Left renal cortex interstitium (tissue), 4 donors: Measurements from ENCODE around the gene DOCK11. TPM values are rescaled to one million over a fixed set of nuclear protein-coding genes. Genes with fewer than 3 reads are reported as not detected.

Source experiments
- DNase-seq, 4 donors: peaks; one replicate each; pipeline ENCODE4 v3.0.0-alpha.2; 2013; ENCODE audit warnings: low read depth in 4 of 4, low spot score in 2 of 4, missing footprints in 1 of 4
- polyA plus RNA-seq, 4 donors: library from polyadenylated mRNA; unstranded; fragments of 120-200 nt; gene quantifications; one replicate each; pipeline ENCODE4 v1.2.1, GENCODE V29; 2013; ENCODE audit not compliant: insufficient read length in 4 of 4

DOCK11 gene
- polyA plus RNA-seq, 4 donors = 16.9 to 20.8 (median 20.0) TPM

DNA sequence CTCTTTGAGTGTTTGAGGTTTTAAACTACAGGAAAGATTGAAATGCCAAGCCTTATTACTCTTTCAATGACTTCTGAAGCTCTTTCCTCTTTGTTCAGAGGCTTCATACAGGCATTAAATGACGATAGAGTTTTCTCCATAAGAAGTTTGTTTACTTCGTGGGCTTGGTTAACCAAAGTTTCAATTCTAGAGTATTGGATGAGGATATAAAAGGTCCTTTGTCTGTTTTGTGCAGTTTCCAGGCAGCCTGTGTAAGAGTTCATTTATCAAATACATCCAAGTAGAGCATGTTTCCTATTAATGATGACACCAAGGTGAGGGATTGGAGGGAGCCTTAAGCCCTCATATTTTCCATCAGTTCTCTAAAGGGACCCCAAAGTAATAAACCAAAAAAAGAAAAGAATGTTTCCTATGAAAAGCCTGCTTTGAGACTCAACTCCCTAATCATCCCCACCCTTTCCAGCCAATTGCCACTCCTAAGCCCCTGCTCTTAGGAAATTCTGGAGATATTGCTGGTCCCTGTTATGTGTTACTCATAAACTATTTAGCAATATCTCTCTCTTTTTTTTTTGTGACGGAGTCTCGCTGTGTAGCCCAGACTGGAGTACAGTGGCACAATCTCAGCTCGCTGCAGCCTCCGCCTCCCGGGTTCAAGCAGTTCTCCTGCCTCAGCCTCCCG, 125.6 kb downstream of the DOCK11 start:
- no peak for DNase-seq

DNA sequence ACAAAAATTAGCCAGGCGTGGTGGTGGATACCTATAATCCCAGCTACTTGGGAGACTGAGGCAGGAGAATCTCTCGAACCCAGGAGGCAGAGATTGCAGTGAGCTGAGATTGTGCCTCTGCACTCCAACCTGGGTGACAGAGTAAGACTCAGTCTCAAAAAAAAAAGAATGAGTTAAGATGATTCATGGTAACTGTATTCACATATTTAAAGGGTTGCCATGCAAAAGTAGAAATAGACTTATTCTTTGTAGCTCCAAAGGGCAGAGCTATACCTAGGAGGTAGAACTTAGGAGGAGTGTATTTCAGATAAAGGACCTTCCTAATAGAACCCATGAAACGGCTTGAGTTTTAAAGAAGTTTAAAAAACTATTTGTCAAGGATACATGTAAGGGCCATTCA, 127.4 kb downstream of the DOCK11 start:
- DNase-seq = no peak

DNA sequence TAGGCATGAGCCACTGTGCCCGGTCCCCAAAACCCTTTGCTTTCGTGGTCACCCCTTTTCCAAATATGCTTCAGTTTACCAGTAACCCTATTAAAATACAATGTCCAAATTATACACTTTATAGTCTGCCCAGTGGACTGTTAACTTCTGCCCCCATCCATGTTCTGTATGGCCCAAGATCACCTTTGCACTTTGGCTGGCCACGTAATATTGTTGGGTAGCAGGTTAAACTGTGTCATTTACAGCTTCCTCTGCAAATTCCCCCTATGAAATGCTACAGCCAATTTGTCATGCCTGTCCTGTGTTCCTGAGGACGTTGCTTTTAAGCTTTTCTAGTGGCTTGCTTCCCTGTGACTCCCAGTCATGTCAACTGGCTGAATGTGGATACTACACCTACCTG, 130.7 kb downstream of the DOCK11 start:
- no peak for DNase-seq

DNA sequence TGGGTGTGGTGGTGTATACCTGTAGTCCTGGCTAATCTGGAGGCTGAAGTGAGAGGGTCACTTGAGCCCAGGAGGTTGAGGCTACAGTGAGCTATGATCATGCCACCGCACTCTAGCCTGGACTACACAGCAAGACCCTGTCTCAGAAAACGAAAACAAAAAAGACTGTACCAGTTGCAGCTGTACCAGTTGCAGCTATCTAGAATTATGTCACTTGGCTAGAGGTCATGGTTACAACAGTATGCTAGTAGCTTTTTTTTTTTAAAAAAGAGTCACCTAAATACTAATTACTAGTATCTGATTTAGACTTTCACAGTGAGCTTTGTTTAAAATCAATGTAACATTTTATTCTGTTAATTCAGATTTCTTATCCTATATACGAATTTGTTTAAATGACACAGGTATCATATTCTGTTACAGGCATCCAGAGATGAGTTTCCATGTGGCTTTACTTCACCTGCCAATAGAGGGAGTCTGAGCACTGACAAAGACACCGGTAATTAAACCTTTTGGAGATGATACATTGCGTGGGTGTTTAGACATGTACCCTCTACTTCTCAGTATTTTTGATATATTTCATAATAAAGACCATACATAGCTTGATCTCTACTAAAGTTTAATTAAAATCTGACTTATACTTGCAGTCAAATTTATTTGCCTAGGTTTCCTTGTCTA, 131.6 kb downstream of the DOCK11 start:
- DNase-seq = no peak

DNA sequence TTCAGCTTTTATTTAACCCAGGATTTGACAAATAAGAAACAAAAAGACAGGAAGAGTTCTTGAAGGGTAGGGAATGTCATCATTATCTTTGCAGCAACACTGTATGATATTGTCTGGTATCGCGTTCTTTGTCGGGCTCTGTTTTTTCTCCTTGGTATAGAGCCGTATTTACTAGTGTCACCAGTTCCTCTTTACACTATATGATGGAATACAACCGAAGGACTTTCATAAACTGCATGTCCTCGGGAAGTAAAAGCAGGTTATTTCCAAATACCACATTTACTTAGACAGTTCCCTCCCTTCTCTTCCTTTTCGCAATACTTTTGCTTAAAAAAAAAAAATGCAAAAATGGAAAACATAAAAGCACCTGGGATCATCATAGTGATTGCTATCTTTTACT, 135.2 kb downstream of the DOCK11 start:
- no peak for DNase-seq

DNA sequence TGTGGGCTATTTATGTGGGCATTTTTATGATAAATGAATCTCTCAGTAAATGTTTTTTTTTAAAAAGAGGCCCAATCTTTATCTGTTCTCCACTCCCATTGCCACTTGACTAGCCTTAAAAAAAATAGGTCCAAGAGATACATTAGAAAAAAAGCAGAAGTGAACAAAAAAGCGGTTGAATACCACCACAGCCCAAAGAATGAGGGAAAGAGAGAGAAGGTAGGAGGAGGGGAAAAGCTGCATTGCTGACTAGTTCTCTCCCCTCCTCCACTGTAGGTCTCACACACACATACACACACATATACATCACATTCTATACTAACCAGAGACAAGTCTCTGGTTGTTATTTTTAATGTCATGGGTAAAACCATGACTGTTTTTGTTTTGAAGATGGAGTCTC, 136.0 kb downstream of the DOCK11 start:
- no peak for DNase-seq

DNA sequence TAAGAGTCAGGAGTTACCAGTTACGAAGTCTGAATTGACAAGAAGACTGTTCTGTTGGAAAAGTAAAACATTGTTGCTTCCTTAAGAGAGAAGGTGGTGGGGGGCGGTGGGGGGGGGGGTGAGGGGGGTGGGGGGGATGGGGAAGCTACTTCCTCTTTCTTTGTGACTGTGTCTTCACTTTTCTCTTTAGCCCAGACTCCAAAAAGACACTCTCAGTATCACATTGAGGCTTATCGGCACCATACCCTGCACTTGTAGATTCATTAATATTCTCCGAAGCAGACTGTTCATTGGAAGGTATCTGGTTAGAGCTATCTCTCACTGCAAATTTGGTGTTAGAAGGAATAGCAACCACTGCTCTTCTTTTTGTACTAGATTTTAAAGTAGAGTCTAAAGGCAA, 137.2 kb downstream of the DOCK11 start:
- no peak for DNase-seq

DNA sequence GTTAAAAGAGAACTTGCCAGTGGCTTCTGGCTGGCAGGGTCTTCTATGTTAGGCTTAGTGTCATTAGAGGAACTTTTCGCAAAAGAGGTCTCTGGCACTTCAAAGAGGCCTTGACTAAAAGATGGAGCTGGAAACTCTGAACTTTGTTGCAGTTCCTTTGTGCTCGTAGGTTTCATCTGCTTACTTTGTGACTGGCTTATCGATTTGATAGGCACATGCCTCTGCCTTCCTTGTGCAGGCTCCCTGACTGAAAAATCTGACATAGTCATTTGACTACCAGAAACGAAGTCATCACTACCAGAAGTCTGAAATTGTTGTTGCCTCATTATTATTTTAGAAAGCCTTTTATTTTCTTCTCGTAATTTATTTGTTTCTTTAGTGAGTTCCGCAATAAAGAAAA, 137.9 kb downstream of the DOCK11 start:
- no peak for DNase-seq

DNA sequence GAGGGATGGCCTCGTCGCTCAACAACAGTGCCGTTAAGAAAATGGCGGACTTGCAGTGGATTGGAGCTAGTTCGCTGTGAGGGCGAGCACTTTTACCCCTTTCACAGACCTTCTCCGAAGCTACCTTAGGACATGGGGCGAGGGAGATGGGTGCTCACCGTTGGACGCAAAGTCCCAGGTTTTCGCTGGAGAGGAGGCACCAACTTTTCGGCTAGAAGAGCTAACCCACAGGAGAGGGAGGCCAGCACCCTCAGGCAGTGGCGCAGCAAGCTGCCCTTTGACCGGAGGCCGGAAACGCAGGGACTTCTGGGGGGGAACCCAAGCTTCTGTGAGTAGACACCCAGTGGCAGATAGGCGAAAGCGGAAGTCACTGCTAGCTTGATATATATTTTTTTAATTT, 138.7 kb downstream of the DOCK11 start:
- no peak for DNase-seq

DNA sequence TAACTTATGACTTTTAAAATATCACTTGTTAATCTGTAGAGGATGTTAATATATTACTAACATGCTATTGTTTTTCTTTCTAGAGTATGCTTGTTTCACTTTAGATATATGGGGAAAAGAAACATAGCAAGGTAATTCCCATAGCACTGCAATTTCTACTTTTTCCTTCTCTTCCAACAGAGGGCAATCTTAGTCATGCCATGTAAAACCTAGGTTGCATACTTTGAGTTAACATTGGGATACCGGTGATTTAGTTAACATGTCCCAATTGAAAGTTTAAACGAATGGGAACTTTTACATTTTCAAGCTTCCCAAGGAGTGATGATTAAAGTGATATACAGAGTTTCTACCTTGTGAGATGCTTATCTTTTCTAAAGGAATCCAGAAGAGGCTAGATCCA, 142.4 kb downstream of the DOCK11 start:
- DNase-seq = no peak

DNA sequence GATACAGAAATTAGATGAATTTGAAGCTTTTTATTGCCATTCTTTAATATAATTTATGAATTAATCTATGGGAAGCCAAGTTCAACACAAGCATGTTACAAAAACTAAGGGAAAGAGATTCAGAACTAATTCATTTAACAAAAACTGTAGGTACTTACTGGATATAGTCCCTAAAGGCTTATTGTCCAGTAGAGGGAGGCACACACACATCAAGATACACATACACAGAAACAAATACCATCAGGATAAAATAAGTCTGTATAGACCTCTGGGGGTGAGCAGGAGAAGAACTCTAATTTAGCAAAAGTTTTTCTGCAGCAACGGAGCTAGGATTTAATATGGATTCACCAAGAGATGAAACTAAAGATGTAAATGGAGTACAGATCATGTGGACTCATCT, 148.8 kb downstream of the DOCK11 start:
- peak in 1 of 4 donors; percentile 6 for DNase-seq

DNA sequence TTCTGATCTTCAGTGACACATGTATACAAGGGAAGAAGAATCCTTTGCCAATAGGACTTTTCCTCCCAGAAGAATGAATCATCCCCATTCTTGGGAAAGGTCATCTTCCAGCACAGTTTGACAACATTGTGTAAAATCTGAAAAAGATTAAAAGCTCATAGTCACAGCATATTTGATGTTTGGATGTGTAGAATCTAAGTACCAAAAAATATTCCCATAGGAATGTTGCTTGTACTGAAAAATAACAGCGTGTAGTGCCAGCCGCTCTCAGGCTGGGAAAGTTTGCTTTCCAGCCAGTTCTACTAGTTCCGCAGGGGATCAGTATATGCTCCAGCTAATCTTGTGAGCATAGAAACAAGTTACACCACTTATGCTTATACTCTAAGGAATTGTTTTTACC, 157.1 kb downstream of the DOCK11 start:
- DNase-seq = no peak

DNA sequence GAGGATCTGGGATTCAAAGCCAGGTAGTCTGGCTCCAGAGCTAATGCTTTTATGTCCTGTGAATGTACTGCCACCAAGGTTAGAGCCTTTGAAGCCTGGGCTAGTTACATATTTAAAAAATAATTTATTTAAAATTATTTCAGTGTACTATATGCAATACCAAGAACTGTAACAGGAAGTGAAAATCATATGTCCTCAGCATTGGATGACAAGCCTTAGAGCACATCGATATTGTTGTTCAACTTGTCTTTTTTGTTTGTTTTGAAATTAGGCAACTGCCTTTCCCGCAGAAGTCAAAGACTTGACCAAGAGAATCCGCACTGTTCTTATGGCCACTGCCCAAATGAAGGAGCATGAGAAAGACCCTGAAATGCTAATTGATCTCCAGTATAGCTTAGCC, 158.7 kb downstream of the DOCK11 start:
- no peak for DNase-seq

DNA sequence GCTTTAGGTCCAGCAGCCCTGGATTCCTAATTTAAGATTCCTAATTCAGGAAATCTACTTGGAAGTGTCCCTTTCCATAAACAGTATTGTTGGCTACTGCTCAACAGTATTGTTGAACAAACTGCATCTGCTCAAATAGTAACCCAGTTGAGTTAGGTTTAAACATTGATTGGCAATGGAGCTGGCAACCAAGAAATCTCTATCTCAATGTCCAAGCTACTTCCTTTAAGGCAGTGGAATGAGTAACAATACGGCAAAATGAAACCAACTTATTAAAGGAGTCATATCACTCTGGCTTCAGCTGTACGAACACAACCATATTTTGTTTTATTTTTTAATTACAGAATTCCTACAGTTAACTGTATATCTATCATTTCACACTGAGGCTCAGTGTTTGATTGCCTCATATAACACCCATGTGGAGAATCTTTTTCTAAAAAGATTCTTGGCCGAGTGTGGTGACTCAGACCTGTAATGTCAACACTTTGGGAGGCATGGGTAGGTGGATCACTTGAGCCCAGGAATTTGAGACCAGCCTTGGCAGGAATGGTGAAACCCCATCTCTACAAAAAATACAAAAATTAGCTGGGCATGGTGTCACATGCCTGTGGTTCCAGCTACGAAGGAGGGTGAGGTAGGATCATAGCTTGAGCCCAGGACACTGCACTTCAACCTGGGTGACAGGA, 160.1 kb downstream of the DOCK11 start:
- no peak for DNase-seq

DNA sequence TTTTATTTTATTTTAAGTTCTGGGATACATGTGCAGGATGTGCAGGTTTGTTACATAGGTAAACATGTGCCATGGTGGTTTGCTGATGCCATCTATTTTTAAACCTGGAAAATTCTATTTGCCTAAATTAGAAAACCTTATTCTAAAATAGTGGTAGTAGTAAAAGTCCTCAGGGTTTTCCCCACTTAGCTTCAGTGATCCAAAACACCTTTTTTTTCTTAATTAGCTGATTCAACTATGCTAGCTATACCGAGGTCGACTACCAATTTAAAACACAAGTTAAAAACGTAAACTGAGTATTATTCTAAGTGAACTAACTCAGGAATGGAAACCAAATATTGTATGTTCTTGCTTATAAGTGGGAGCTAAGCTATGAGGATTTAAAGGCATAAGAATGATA, 161.8 kb downstream of the DOCK11 start:
- DNase-seq = no peak

DNA sequence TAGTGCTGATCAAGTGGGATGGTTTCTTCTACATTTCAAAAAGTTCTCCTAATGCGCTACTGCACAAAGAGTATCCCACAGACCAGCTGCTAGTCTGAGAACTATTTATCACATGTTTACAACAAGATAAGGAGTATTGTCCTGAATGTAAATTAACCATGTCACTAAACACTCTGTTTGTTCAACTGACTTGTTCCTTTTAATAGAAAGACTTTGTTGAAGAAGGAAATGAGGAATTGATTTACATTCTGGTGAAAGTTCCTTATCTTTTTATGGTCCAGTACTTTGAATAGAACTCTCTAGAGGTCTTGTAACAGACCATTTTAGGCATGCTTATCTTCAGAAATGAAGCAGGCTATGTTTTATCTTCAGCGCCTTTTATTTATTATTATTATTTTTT, 164.5 kb downstream of the DOCK11 start:
- DNase-seq = peak in 1 of 4 donors; percentile 9

DNA sequence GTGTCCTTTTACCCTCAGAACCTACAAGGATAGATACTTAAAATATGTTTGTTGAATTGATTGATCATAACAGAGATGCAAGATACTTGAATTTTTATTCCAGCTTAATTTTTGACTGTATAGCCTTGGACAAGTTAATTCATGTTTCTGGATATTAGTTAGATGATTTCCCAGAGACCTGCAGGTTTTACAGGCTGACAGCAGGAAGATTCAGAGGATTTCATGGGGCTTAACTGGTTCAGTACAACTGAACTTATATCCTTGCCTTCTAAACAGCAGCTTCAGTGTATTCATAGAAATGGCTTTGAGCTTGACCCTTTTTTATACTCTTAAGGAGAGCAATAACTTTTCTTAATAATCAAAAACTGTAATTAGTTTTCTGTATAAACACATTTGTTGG, 169.6 kb downstream of the DOCK11 start:
- no peak for DNase-seq

DNA sequence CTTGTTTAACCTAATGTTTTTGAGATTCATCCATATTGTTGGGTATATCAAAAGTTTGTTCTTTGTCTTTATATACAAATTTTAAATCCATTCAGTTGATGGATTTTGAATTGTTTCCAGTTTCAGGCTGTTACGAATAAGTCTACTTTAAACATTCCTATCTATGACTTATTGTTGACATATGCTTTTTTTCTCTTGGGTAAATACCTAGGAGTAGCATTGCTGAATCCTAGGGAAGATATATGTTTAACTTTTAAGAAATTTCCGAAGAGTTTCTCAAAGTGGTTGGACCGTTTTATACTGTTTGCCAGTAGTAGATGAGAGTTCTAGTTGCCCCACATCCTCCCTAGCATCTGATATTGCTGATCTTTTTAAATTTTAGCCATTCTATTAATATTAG, 170.9 kb downstream of the DOCK11 start:
- no peak for DNase-seq

DNA sequence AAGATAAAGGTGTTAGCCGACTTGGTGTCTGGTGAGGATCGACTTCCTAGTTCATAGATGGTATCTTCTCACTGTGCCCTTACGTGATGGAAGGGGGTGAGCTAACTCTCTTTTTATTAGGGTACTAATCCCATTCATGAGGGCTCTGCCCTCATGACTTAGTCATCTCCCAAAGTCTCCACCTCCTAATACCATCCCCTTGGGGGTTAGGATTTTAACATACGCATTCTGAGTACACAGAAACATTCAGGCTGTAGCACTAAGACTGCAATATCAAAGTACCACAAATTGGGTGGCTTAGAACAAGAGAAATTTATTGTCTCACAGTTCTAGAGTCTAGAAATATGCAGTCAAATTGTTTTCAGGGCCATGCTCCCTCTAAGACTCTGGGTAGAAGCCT, 173.8 kb downstream of the DOCK11 start:
- no peak for DNase-seq

DNA sequence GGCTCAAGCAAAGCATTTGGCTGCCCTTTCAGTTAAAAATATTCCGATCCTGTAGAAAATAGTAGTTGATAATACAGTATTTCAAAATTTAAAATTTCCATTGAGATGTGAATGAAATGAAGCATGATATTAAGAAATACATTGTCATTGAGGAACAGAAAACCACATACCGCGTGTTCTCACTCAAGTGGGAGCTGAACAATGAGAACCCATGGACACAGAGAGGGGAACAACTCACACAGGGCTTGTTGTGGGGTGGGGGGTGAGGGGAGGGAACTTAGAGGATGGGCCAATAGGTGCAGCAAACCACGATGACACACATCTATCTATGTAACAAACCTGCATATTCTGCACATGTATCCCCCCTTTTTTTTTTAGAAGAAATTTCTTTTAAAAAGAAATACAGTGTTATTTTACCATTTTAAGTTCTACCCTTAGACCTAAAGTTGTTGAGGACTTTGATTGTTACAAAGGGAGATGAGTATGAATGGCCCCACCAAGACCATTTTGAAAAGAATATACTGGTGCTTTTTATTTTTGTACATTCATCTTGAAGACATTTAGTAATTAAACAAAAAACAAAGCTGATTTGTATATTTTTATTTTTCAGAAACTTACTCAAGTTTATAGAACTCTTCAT, 179.8 kb downstream of the DOCK11 start:
- DNase-seq = no peak

DNA sequence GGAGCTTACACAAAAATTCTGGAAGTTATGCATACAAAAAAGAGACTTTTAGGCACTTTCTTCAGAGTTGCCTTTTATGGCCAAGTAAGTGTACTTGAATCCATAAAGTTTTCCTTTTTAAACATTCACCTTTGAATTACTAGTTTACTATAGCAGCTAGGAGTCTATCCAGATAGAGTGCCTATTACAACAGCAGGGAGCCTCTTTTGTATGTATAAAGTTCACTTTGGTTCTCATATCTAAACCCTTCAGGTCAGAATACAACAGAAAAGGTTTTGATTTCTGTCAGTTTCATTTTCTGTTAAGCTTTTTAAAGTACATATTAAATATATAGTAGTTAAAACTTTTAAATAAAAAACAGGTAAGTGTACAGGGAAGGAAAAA, 180.3 kb downstream of the DOCK11 start:
- DNase-seq = no peak

DNA sequence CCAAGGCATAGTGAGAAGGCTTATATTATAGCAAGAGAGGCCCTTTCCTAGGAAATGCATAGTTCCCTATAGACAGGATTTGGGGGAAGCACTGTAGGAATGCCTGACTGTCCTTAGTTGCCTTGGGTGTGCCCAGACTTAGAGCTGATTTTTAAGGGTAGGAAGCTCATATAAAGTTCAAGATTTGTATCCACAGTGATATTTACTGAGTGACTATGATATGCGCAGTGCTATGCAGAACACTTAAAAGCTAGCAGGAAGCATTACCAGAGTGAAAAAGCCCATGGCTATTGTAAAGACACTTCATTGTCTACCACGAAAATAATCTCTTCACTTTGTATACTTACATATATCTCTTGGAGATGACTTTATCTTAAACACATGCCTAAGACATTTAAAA, 181.7 kb downstream of the DOCK11 start:
- no peak for DNase-seq
